Brain microvascular endothelial cell (primary cell): ENCODE measurements around the gene RRP1B.

Experiments
- DNase-seq: peaks from one replicate; pipeline ENCODE4 v3.0.0-alpha.2; 2020
- H3K27ac ChIP-seq: fragments of 250-450 bp; sonication (Bioruptor Pico); 2 replicates; pipeline ENCODE4 v1.5.1; 2020; ENCODE audit warnings: mild to moderate bottlenecking, moderate library complexity
- H3K27me3 ChIP-seq: fragments of 250-450 bp; sonication (Bioruptor Pico); replicated peaks from 2 replicates; pipeline ENCODE4 v1.5.1; 2020; ENCODE audit warnings: mild to moderate bottlenecking
- H3K36me3 ChIP-seq: fragments of 250-450 bp; sonication (Bioruptor Pico); replicated peaks from 2 replicates; pipeline ENCODE4 v1.5.1; 2020; ENCODE audit warnings: mild to moderate bottlenecking
- H3K4me3 ChIP-seq: 2 replicates; pipeline ENCODE4 v1.5.1; 2011; ENCODE audit warnings: low read depth, mild to moderate bottlenecking, control low read depth, low read length, moderate library complexity
- in situ Hi-C: cut with HindIII; loops from 2 replicates; pipeline ENCODE4 v1.10.0; 2017; ENCODE audit warnings: low sequenced_read_pairs, low pct_ligation_motif_present
- TF ChIP-seq, protein P1 (sequence below): IDR thresholded peaks from 2 replicates; pipeline ENCODE4 v1.5.1; 2011; ENCODE audit warnings: low read depth, mild to moderate bottlenecking, moderate library complexity, low read length, control low read depth, inconsistent platforms; ENCODE audit errors: missing control alignments

The RRP1B gene

DNA sequence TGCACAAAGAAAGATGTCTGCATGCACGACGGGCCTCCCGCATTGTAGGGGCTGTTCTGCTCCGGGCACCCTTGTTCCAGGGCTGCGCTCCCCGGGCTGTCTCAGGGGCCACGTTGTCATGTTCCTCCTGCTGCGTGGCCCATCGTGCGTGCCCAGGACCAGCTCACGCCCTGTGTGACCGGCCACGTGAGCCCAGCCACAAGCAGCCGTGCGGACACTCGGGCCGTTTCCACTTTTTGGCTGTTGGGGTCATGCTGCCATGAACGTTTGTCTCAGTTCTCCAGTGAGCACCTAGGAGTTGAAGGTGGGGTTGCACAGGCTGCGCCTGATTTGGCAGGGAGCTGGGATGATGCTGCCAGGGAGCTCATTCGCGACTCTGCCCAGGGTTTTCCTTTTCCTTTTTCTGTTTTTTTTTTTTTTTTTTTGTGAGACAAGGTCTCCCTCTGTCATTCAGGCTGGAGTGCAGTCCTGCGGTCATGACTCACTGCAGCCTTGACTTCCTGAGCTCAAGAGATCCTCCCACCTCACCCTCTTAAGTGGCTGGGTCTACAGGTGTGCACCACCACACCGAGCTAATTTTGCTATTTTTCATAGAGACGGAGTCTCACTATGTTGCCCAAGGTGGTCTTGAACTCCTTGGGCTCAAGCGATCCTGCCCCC, 77.0 kb downstream of the RRP1B start:
- TF ChIP-seq, protein P1, sequence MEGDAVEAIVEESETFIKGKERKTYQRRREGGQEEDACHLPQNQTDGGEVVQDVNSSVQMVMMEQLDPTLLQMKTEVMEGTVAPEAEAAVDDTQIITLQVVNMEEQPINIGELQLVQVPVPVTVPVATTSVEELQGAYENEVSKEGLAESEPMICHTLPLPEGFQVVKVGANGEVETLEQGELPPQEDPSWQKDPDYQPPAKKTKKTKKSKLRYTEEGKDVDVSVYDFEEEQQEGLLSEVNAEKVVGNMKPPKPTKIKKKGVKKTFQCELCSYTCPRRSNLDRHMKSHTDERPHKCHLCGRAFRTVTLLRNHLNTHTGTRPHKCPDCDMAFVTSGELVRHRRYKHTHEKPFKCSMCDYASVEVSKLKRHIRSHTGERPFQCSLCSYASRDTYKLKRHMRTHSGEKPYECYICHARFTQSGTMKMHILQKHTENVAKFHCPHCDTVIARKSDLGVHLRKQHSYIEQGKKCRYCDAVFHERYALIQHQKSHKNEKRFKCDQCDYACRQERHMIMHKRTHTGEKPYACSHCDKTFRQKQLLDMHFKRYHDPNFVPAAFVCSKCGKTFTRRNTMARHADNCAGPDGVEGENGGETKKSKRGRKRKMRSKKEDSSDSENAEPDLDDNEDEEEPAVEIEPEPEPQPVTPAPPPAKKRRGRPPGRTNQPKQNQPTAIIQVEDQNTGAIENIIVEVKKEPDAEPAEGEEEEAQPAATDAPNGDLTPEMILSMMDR: no peak
- in situ Hi-C loops: no loop called here
- no peaks in the 10 kb centered on the region for H3K27me3 ChIP-seq
- peaks cover 25% of the 10 kb centered on the region for H3K36me3 ChIP-seq
- no peak overlapping the region for H3K27ac ChIP-seq
- no peak overlapping the region for H3K4me3 ChIP-seq
- no peak for DNase-seq

DNA sequence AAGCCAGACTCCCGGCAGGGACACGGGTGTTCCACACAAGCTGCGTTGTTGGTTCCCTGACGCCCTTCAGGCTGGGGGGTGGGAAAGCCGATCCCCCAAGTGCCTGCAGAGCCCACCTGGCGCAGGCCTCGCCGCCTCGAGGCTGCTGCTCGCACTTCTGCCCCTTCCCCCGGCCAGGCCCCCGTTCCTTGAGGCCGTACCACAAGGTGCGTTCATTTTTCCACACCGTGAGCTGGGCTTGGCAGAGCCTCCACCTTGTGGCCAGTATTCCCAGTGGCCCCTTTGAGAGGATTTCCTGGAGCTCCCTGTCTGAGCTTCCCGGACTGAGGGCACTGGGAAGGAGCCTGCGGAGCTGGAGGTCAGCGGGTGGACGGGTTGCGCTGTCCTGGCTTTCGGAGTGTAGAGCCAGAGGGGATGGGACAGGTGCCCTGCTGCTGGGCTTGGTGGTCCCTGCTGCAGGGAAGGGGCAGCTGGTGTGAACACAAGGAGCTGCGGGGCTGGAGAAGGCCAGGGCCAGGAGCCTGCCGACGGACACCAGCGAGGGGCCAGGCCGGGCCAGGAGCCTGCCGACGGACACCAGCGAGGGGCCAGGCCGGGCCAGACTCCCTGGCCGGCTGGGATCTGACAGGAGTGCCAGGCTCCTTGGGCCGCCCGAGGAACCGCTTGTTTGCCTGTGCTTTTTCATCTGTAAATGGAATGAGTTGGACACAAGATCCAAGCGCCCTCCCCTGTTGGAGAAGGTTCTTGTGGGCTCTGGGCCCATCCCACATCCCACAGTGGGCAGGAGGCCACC, 78.0 kb downstream of the RRP1B start:
- no peak for DNase-seq
- no peak overlapping the region for H3K27ac ChIP-seq
- TF ChIP-seq, protein P1: no peak
- no peaks in the 10 kb centered on the region for H3K27me3 ChIP-seq
- in situ Hi-C loops: no loop called here
- H3K4me3 ChIP-seq: no peak overlapping the region
- peaks cover 31% of the 10 kb centered on the region for H3K36me3 ChIP-seq

DNA sequence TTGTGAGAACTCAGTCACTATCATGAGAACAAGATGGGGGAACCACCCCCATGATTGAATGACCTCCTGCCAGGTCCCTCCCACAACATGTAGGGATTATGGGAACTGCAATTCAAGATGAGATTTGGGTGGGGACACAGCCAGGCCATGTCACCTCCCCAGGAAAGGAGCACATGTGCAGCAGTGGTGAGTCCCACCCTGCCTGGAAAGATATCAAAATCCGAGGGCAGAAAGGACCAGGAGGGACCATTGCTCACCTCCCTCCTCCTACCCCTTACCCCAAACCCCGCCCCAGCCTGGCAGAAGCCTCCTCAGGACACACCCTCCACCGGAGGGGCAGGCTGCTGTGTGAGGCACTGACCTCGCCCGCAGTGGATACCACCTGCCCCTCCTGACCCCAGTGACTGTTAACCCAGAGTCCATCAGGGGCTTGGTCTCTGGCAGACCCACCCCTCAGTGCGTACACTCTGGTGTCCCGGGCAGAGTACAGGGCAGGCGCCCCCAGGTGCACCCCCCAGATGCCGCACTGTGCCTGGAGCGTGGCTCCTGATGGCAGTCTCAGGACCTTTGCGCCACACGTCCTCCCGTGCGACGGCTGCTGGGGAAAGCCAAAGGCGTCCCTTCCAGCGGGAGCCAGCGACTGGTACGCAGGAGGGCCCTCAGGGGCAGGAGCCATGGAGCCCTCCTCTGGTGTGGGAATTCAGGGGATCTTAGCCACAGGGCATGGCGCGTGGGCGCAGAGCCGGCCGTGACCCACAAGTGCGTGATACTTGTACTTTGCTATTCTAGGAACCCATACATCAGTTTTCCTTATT, 80.5 kb downstream of the RRP1B start:
- TF ChIP-seq, protein P1: no peak
- Histone ChIP-seq H3K27ac (no peak overlapping the region), H3K36me3 (peaks cover 39% of the 10 kb centered on the region), H3K27me3 (no peaks in the 10 kb centered on the region), H3K4me3 (no peak overlapping the region)
- in situ Hi-C loops: no loop called here
- no peak for DNase-seq

DNA sequence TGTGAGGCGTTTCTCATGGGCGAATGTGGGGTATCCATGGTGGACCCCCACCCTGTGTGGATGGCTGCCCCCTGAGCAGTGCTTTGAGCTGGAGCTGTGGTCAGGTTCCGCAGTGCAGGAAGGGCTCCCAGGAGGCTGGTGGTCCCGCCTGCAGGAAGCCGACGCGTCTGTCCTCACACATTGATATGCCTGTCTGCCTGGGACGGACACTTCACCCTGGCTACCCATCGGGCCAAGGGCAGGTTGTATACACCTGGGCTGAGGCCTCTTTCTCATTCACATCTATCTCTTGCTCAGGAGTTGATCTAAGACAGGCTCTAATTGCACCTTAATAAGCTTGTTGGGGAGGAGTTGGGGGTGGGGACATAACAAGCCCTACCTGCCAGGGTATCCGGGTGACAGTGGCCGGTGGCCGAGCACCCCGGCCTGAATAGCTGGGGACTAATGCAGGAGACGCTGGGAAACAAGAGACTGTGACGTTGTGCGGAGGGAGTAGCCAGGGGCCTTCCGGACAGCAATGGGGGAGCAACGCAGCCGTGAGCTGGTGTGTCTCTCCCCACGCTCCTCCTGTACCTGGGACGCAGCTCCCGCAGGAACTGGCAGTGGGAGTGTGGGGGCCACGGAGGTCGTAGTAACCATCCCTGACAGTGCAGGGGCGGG, 81.3 kb downstream of the RRP1B start:
- in situ Hi-C loops: no loop called here
- TF ChIP-seq, protein P1: no peak
- DNase-seq: no peak
- Histone ChIP-seq H3K27me3 (no peaks in the 10 kb centered on the region), H3K27ac (no peak overlapping the region), H3K36me3 (peaks cover 39% of the 10 kb centered on the region), H3K4me3 (no peak overlapping the region)

DNA sequence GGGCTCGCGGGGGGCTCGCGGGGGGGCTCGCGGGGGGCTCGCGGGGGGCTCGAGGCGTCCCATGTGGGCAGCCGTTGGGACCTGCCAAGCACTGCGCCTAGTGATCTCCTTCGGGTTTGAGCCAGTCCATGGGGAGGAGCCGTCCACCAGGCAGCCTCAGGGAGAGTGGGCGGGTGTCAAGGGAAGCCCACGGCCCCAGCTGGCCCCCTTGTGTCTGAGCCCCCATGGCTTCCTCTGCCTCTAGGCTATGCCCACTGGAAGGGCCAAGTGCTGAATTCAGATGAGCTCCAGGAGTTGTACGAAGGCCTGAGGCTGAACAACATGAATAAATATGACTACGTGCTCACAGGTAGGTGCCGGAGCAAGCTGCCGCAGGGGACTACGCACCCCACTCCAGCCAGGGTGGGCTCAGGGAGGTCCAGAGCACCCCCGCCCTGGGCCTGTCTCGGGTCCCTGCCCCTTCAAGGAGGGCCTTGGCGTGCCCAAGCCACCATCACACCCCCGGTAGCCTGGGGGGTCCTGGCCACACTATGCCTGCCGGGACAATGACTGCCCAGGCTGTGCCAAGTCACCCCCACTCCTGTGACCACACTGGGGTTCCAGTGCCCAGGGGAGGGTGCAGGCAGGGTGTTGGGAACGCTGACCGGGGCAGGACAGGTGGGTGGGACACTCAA, 82.2 kb downstream of the RRP1B start:
- TF ChIP-seq, protein P1: no peak
- in situ Hi-C loops: no loop called here
- Histone ChIP-seq H3K4me3 (no peak overlapping the region), H3K27ac (no peak overlapping the region), H3K27me3 (no peaks in the 10 kb centered on the region), H3K36me3 (peaks cover 44% of the 10 kb centered on the region)
- no peak for DNase-seq
